Fibroblast of pulmonary artery (primary cell): ENCODE measurements around the gene DGKI.

Source experiments
- DNase-seq: peaks from one replicate; pipeline ENCODE4 v3.0.0-alpha.2; 2010; ENCODE audit warnings: low read depth
- H3K4me3 ChIP-seq: replicated peaks from 2 replicates; pipeline ENCODE4 v1.5.1; 2011; ENCODE audit warnings: low read depth, mild to moderate bottlenecking, control low read depth, low read length, moderate library complexity
- CTCF ChIP-seq: IDR thresholded peaks from 2 replicates; pipeline ENCODE4 v1.5.1; 2011; ENCODE audit warnings: mild to moderate bottlenecking, control low read depth, low read length, inconsistent platforms; ENCODE audit errors: missing control alignments

The DGKI gene

DNA sequence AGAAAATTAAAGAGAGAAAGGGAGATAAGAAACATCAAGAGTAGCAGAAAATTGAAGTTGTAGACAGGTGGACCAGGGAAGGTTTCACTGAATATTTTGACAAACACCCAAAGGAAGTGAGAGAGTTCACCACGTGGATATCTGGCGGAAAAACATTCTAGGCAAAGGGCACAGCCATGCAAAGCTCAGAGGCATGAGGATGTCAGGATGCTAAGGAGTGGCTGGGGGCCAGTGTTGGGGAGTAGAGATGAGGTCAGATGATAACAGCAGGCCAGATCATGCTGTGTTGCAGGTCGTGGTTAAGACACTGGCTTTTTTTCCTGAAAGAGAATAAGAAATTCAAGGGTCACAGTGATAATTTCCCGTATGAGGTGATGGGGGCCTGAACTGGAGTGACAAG lies 181.9 kb downstream of the DGKI start:
- no peak for DNase-seq
- TF ChIP-seq CTCF, result no peak
- H3K4me3 ChIP-seq, result no peak overlapping the region

DNA sequence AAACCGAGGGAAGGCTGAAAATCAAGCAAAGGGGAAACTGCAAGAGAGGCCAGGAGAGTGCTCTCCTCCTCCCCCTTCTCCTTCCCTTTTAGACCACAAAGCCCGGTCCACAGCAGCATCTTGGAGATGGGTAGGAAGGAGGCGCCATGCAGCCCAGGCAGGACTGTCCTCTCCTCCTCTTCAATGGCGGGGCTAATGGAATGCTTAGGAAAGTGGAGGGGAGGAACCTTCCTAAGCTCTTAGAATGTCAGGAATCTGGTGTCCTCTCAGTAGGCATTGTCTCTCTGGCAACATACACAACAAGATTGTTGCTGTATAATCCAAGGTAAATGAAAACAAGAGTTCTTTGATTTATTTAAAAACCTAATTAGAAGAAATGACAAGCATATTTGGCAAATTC lies 185.1 kb downstream of the DGKI start:
- H3K4me3 ChIP-seq, result no peak overlapping the region
- DNase-seq, result no peak
- TF ChIP-seq CTCF, result no peak

DNA sequence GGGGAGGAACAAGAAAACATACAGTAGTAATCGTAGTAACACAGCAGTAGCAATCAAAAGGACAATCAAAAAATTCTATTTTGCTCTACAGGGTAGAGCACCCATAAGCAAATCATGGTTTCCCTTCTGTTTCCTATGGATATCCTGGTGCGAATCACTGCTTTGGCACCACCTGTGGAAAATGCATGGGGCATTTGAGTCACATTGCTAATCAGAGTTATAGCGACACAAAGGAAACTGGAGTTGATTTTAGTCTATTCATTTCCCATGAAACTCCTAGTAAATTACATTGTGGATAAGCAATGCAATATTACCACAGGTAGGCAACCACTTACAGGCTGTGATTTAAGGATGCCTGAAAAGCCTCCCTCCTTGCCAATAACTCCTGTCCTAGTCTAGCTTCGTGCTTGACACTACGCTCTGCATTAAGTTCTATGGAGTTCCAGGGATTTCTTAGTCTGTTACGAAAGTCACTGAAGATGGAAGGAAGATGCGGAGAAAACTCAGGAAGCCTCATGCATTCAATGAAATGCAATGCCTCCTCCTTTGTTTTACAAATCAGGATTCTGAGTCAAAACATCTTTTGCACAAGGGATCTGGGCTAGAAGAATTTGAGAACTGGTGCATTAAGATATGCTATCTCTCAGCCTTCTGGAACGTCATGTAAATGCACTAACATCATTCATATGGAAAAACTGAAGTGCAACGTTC lies 188.4 kb downstream of the DGKI start:
- no peak overlapping the region for H3K4me3 ChIP-seq
- no peak for TF ChIP-seq CTCF
- DNase-seq, result no peak

DNA sequence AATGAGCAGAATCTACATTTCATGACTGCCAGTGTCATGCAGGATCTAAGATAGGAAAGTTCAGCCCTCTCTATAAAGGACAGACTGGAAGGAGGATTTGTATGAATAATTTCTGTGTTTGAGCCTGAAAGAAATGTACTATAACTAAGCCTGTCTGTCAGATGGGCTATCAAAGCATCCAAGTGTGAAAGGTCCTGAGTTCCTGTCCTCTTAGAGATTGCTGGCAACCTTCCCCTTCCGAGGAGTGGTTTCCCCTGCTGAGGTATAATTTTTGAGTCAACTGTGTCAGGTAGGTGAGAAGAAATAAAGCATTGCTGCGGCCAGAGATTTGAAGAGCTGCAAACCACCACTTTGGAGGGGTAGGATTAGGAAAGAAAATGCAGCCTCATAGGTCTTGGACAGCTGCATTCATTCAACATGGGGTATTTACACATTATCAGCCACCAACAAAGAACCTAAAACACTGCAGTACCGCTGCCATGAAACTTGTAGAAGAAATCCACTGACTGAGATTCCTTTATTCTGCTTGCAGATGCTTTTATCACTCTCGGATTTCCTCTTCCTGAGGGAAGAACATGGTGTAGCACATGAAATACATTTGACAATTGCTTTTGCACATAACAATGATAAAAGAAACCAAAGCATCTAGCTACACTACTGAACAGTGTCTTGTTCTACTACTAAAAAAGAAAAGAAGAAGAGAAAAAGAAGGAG lies 189.1 kb downstream of the DGKI start:
- H3K4me3 ChIP-seq, result no peak overlapping the region
- DNase-seq, result no peak
- TF ChIP-seq CTCF, result no peak

- no peak overlapping the region for H3K4me3 ChIP-seq
- DNase-seq, result no peak
- TF ChIP-seq CTCF, result no peak
Measured at GRCh38 chr7:137656850-137657232, 189.9 kb downstream of the DGKI start.

- peak; percentile 87 for DNase-seq
- TF ChIP-seq CTCF, result peak; percentile 81
- no peak overlapping the region for H3K4me3 ChIP-seq
Measured at GRCh38 chr7:137656227-137656849, 190.4 kb downstream of the DGKI start.
